ENCODE data around the gene SYT14. TPM values are rescaled to one million over a fixed set of nuclear protein-coding genes. Genes with fewer than 3 reads are reported as not detected.

SYT14 gene
- polyA plus RNA-seq, 3 donors: not detected

DNA sequence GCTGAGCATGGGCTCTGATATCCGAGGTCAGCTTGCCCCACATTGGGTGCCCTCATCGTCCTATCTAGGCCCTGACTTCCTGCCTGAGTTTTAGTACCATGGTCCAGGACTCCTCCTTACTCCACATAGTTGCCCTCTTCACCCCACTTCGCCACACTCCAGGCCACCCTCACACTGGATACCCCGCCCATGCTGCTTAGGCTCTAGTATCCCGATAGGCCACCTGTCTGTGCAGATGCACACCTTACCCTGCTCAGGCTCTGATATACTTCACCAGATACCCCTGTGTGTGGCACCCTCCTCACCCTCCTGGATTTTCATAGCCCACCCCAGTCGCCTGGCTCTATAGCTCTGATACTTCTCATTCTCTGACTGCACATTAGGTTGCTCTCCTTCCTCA, 149.0 kb downstream of the SYT14 start:
- H3K27me3 ChIP-seq (ENCODE audit: control insufficient read depth in 2 of 2, insufficient read depth in 2 of 2, low read length in 2 of 2): no peaks in the 10 kb centered on the region
- WGBS (ENCODE audit: insufficient coverage): 89% methylated on average over 6 of the region's 6 CpGs

DNA sequence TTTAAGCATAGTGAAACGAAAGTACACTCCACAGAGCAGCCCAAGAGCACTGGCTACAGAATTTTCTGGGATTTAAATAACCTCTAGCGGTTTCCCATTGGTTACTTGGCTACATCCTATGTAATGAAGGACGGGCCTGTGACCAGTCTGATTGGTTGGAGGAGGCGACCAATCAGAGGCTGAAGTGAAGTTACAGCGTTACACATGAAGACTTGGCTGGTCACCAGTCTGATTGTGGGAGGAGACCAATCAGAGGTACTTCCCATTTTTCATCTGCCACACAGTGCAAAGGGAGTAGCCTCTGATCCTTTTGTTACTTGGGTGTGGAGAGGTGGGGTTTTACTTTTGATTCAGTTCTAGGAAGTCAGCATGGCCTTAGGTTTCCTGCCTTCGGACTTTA, 151.8 kb downstream of the SYT14 start:
- TF ChIP-seq, protein P1, sequence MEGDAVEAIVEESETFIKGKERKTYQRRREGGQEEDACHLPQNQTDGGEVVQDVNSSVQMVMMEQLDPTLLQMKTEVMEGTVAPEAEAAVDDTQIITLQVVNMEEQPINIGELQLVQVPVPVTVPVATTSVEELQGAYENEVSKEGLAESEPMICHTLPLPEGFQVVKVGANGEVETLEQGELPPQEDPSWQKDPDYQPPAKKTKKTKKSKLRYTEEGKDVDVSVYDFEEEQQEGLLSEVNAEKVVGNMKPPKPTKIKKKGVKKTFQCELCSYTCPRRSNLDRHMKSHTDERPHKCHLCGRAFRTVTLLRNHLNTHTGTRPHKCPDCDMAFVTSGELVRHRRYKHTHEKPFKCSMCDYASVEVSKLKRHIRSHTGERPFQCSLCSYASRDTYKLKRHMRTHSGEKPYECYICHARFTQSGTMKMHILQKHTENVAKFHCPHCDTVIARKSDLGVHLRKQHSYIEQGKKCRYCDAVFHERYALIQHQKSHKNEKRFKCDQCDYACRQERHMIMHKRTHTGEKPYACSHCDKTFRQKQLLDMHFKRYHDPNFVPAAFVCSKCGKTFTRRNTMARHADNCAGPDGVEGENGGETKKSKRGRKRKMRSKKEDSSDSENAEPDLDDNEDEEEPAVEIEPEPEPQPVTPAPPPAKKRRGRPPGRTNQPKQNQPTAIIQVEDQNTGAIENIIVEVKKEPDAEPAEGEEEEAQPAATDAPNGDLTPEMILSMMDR (IDR thresholded peaks at IDR 0.05): no peak
- H3K9me3 Mint-ChIP-seq: peaks cover 0 to 5% (median 0%) of the 10 kb centered on the region in 7 donors
- Histone ChIP-seq H4K20me1 (ENCODE audit: insufficient read depth, low read length) (no peaks in the 10 kb centered on the region), H3K4me2 (replicated peaks; ENCODE audit: extremely low read depth, low read length, poor library complexity, severe bottlenecking) (no peak overlapping the region), H3K9me3 (replicated peaks in 1 of 2; ENCODE audit: control insufficient read depth in 1 of 2, insufficient read depth in 1 of 2, low read length in 2 of 2) (peaks cover 0 to 4% of the 10 kb centered on the region in 2 donors), H2AFZ (ENCODE audit: insufficient read depth, low read depth, low read length, poor library complexity, severe bottlenecking) (no peak overlapping the region), H3K4me1 (ENCODE audit: control insufficient read depth in 1 of 2, insufficient read depth in 2 of 2, low read length in 2 of 2) (no peaks in the 10 kb centered on the region), H3K79me2 (ENCODE audit: insufficient read depth, low read length) (no peaks in the 10 kb centered on the region), H3K27me3 (ENCODE audit: control insufficient read depth in 2 of 2, insufficient read depth in 2 of 2, low read length in 2 of 2) (no peaks in the 10 kb centered on the region), H3K27ac (ENCODE audit: low read depth in 1 of 2, low read length in 2 of 2) (no peak overlapping the region), H3K36me3 (replicated peaks in 1 of 2; ENCODE audit: control insufficient read depth in 1 of 2, insufficient read depth in 2 of 2, low read length in 2 of 2) (no peaks in the 10 kb centered on the region), H3K4me3 (replicated peaks in 1 of 3; ENCODE audit: low read depth in 2 of 3, low read length in 3 of 3) (no peak overlapping the region), H3K9ac (ENCODE audit: insufficient read depth, low read length, poor library complexity, severe bottlenecking) (no peak overlapping the region)
- H3K4me1 Mint-ChIP-seq: no peaks in the 10 kb centered on the region
- peaks cover 0 to 2% (median 0%) of the 10 kb centered on the region in 3 donors for H3K27me3 Mint-ChIP-seq (ENCODE audit: low read depth in 3 of 3)
- no peak for DNase-seq
- intact Hi-C loops (cut with micrococcal nuclease): no loop called here
- 90% methylated on average over 2 of the region's 6 CpGs for WGBS (ENCODE audit: insufficient coverage)
- no peak overlapping the region for H3K4me3 Mint-ChIP-seq
- no peaks in the 10 kb centered on the region for H3K36me3 Mint-ChIP-seq
- H3K27ac Mint-ChIP-seq: no peak overlapping the region

More for the DNA sequence above, 149.0 kb downstream of the SYT14 start:
- Histone ChIP-seq H3K4me3 (replicated peaks in 1 of 3; ENCODE audit: low read depth in 2 of 3, low read length in 3 of 3) (no peak overlapping the region), H4K20me1 (ENCODE audit: insufficient read depth, low read length) (no peaks in the 10 kb centered on the region), H3K9me3 (replicated peaks in 1 of 2; ENCODE audit: control insufficient read depth in 1 of 2, insufficient read depth in 1 of 2, low read length in 2 of 2) (peaks cover 0 to 4% of the 10 kb centered on the region in 2 donors), H2AFZ (ENCODE audit: insufficient read depth, low read depth, low read length, poor library complexity, severe bottlenecking) (no peak overlapping the region), H3K27ac (ENCODE audit: low read depth in 1 of 2, low read length in 2 of 2) (no peak overlapping the region), H3K4me1 (ENCODE audit: control insufficient read depth in 1 of 2, insufficient read depth in 2 of 2, low read length in 2 of 2) (no peaks in the 10 kb centered on the region), H3K36me3 (replicated peaks in 1 of 2; ENCODE audit: control insufficient read depth in 1 of 2, insufficient read depth in 2 of 2, low read length in 2 of 2) (no peaks in the 10 kb centered on the region), H3K4me2 (replicated peaks; ENCODE audit: extremely low read depth, low read length, poor library complexity, severe bottlenecking) (no peak overlapping the region), H3K79me2 (ENCODE audit: insufficient read depth, low read length) (no peaks in the 10 kb centered on the region), H3K9ac (ENCODE audit: insufficient read depth, low read length, poor library complexity, severe bottlenecking) (no peak overlapping the region)
- Mint-ChIP-seq H3K4me3 (no peak overlapping the region), H3K4me1 (no peaks in the 10 kb centered on the region), H3K9me3 (peaks cover 0 to 7% (median 0%) of the 10 kb centered on the region in 7 donors), H3K27me3 (ENCODE audit: low read depth in 3 of 3) (peaks cover 0 to 2% (median 0%) of the 10 kb centered on the region in 3 donors), H3K27ac (no peak overlapping the region), H3K36me3 (no peaks in the 10 kb centered on the region)
- TF ChIP-seq, protein P1 (IDR thresholded peaks at IDR 0.05): no peak
- DNase-seq: no peak
- intact Hi-C loops (cut with micrococcal nuclease): no loop called here

Measured in CD14-positive monocyte (primary cell).